Neural cell (in vitro differentiated cells): ENCODE measurements around the gene PEAR1. TPM values are rescaled to one million over a fixed set of nuclear protein-coding genes. Genes with fewer than 3 reads are reported as not detected.

Experiments
- H2AFZ ChIP-seq: fragments of 200-600, 300-800 bp; sonication (generic), shearing (Covaris generic); 2 replicates; pipeline ENCODE4 v1.6.0; 2014; ENCODE audit warnings: low read depth, mild to moderate bottlenecking, antibody characterized with exemption, low read length, moderate library complexity
- H3F3A ChIP-seq: fragments of 200-600 bp; shearing (Covaris generic); 2 replicates; pipeline ENCODE4 v1.6.1; 2016; ENCODE audit warnings: mild to moderate bottlenecking, moderate library complexity, mixed read lengths, antibody characterized with exemption, low read length; ENCODE audit not compliant: insufficient read depth, poor library complexity, severe bottlenecking
- H3K27ac ChIP-seq: fragments of 200-600, 300-800 bp; sonication (generic), shearing (Covaris generic); 2 replicates; pipeline ENCODE4 v1.5.1; 2014; ENCODE audit warnings: mild to moderate bottlenecking, low read length, moderate library complexity
- H3K27me3 ChIP-seq: fragments of 300-800, 200-600 bp; sonication (generic), shearing (Covaris generic); 2 replicates; pipeline ENCODE4 v1.6.0; 2014; ENCODE audit warnings: mild to moderate bottlenecking, low read depth, low read length, moderate library complexity; ENCODE audit not compliant: insufficient read depth
- H3K36me3 ChIP-seq: fragments of 300-800, 200-600 bp; sonication (generic), shearing (Covaris generic); 2 replicates; pipeline ENCODE4 v1.5.1; 2014; ENCODE audit warnings: mild to moderate bottlenecking, antibody characterized with exemption, low read length, moderate library complexity; ENCODE audit not compliant: insufficient read depth
- H3K4me2 ChIP-seq: fragments of 300-800, 200-600 bp; sonication (generic), shearing (Covaris generic); 2 replicates; pipeline ENCODE4 v1.6.0; 2014; ENCODE audit warnings: mild to moderate bottlenecking, low read length
- H3K4me3 ChIP-seq: fragments of 300-800, 200-600 bp; sonication (generic), shearing (Covaris generic); 2 replicates; pipeline ENCODE4 v1.5.1; 2014; ENCODE audit warnings: mild to moderate bottlenecking, low read length, moderate library complexity
- H3K79me2 ChIP-seq: fragments of 200-600 bp; shearing (Covaris generic); replicated peaks from 2 replicates; pipeline ENCODE4 v1.6.0; 2014; ENCODE audit warnings: mild to moderate bottlenecking, low read length, moderate library complexity; ENCODE audit not compliant: insufficient read depth
- H3K9ac ChIP-seq: fragments of 300-800, 200-600 bp; sonication (generic), shearing (Covaris generic); 2 replicates; pipeline ENCODE4 v1.6.1; 2016; ENCODE audit warnings: mild to moderate bottlenecking, low read length, mixed read lengths
- H3K9me2 ChIP-seq: fragments of 200-600 bp; shearing (Covaris generic); 2 replicates; pipeline ENCODE4 v1.6.1; 2016; ENCODE audit warnings: mild to moderate bottlenecking, low read length, mixed read lengths; ENCODE audit not compliant: insufficient read depth
- H3K9me3 ChIP-seq: fragments of 200-600, 300-800 bp; sonication (generic), shearing (Covaris generic); 2 replicates; pipeline ENCODE4 v1.6.1; 2016; ENCODE audit warnings: mild to moderate bottlenecking, mixed run types, low read length, moderate library complexity, mixed read lengths
- H4K20me1 ChIP-seq: fragments of 200-600 bp; shearing (Covaris generic); 2 replicates; pipeline ENCODE4 v1.6.1; 2016; ENCODE audit warnings: mild to moderate bottlenecking, mixed run types; ENCODE audit not compliant: insufficient read depth
- EP300 ChIP-seq: fragments of 450-650 bp; conservative IDR thresholded peaks from 2 replicates; pipeline ENCODE4 v1.6.1; 2014; ENCODE audit warnings: antibody characterized with exemption, mild to moderate bottlenecking, moderate library complexity; ENCODE audit not compliant: poor library complexity, severe bottlenecking
- EZH2 ChIP-seq: fragments of 200-600, 300-800 bp; shearing (Covaris generic), sonication (generic); IDR thresholded peaks from 2 replicates; pipeline ENCODE4 v1.6.1; 2014; ENCODE audit warnings: antibody characterized with exemption, low read length, borderline replicate concordance, mild to moderate bottlenecking; ENCODE audit not compliant: insufficient read depth, poor library complexity, severe bottlenecking
- MXI1 ChIP-seq: fragments of 450-650 bp; conservative IDR thresholded peaks from 2 replicates; pipeline ENCODE4 v1.6.1; 2014; ENCODE audit warnings: antibody characterized with exemption, mild to moderate bottlenecking; ENCODE audit not compliant: poor library complexity, severe bottlenecking
- POLR2AphosphoS5 ChIP-seq: IDR thresholded peaks from 2 replicates; pipeline ENCODE4 v1.6.1; 2012
- RAD21 ChIP-seq: fragments of 450-650 bp; conservative IDR thresholded peaks from 2 replicates; pipeline ENCODE4 v1.6.1; 2014; ENCODE audit warnings: antibody characterized with exemption, mild to moderate bottlenecking, moderate library complexity
- SMC3 ChIP-seq: fragments of 450-650 bp; conservative IDR thresholded peaks from 2 replicates; pipeline ENCODE4 v1.6.1; 2014; ENCODE audit warnings: antibody characterized with exemption, mild to moderate bottlenecking, moderate library complexity; ENCODE audit not compliant: poor library complexity
- TAF1 ChIP-seq: IDR thresholded peaks from 2 replicates; pipeline ENCODE4 v1.6.1; 2012; ENCODE audit warnings: low read depth
- polyA plus RNA-seq: library from polyadenylated mRNA; depleted of rRNA; stranded (reverse); fragments of >200 nt; gene quantifications from 2 replicates; pipeline ENCODE4 v1.2.3, GENCODE V29; 2014
- TF ChIP-seq, protein P1 (sequence below): IDR thresholded peaks from 2 replicates; pipeline ENCODE4 v1.6.1; 2012; ENCODE audit warnings: borderline replicate concordance
- TF ChIP-seq, protein P2 (sequence below): fragments of 450-650 bp; IDR thresholded peaks from 2 replicates; pipeline ENCODE4 v1.5.1; 2014; ENCODE audit warnings: antibody characterized with exemption, mild to moderate bottlenecking, moderate library complexity; ENCODE audit not compliant: poor library complexity, severe bottlenecking

Gene PEAR1
- polyA plus RNA-seq, 1 donor from 2014 or later = not detected

DNA sequence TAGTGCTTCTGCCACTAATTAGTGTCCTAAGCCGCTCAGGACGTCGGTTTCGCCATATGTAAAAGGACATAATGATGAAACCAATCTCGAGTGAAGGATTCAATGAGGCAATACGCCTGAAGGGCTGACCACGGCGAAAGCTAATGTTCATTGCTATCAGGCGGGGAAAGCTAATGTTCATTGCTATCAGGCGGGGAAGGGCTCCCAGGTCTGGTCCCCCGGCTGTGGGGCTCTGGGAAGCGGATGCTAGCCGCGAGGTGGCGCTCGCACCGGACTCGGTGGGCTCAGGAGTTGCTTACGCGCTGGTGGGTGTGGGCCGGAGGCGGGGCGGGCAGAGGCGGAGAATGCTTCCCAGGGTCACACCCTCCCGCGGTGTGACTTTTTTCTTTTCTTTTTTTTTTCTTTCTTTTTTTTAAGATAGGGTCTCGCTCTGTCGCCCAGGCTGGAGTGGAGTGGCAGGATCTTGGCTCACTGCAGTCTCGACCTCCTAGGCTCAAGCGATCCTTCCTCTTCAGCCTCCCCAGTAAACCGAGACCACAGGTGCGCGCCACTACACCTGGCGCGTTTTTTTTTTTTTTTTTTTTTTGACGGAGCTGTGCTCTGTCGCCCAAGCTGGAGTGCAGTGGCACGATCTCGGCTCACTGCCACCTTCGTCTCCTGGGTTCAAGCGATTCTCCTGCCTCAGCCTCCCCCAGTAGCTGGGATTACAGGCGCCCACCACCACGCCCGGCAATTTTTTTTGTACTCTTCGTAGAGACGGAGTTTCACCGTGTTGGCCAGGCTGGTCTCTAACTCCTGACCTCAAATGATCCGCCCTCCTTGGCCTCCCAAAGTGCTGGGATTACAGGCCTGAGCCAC, 1.1 kb upstream of the PEAR1 start:
- no peaks in the 10 kb centered on the region for H3K9me3 ChIP-seq
- no peaks in the 10 kb centered on the region for H4K20me1 ChIP-seq
- no peaks in the 10 kb centered on the region for H3K79me2 ChIP-seq
- H3K4me3 ChIP-seq = no peak overlapping the region
- H3K27ac ChIP-seq = no peak overlapping the region
- H3K9ac ChIP-seq = no peak overlapping the region
- H3K36me3 ChIP-seq = no peaks in the 10 kb centered on the region
- H3K9me2 ChIP-seq = no peaks in the 10 kb centered on the region
- peaks cover 46% of the 10 kb centered on the region for H3K27me3 ChIP-seq
- TF ChIP-seq TAF1 = no peak
- TF ChIP-seq, protein P1, sequence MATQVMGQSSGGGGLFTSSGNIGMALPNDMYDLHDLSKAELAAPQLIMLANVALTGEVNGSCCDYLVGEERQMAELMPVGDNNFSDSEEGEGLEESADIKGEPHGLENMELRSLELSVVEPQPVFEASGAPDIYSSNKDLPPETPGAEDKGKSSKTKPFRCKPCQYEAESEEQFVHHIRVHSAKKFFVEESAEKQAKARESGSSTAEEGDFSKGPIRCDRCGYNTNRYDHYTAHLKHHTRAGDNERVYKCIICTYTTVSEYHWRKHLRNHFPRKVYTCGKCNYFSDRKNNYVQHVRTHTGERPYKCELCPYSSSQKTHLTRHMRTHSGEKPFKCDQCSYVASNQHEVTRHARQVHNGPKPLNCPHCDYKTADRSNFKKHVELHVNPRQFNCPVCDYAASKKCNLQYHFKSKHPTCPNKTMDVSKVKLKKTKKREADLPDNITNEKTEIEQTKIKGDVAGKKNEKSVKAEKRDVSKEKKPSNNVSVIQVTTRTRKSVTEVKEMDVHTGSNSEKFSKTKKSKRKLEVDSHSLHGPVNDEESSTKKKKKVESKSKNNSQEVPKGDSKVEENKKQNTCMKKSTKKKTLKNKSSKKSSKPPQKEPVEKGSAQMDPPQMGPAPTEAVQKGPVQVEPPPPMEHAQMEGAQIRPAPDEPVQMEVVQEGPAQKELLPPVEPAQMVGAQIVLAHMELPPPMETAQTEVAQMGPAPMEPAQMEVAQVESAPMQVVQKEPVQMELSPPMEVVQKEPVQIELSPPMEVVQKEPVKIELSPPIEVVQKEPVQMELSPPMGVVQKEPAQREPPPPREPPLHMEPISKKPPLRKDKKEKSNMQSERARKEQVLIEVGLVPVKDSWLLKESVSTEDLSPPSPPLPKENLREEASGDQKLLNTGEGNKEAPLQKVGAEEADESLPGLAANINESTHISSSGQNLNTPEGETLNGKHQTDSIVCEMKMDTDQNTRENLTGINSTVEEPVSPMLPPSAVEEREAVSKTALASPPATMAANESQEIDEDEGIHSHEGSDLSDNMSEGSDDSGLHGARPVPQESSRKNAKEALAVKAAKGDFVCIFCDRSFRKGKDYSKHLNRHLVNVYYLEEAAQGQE = no peak
- peak; percentile 39 for TF ChIP-seq RAD21
- peak; percentile 69 for TF ChIP-seq SMC3
- TF ChIP-seq EZH2 = no peak
- TF ChIP-seq, protein P2, sequence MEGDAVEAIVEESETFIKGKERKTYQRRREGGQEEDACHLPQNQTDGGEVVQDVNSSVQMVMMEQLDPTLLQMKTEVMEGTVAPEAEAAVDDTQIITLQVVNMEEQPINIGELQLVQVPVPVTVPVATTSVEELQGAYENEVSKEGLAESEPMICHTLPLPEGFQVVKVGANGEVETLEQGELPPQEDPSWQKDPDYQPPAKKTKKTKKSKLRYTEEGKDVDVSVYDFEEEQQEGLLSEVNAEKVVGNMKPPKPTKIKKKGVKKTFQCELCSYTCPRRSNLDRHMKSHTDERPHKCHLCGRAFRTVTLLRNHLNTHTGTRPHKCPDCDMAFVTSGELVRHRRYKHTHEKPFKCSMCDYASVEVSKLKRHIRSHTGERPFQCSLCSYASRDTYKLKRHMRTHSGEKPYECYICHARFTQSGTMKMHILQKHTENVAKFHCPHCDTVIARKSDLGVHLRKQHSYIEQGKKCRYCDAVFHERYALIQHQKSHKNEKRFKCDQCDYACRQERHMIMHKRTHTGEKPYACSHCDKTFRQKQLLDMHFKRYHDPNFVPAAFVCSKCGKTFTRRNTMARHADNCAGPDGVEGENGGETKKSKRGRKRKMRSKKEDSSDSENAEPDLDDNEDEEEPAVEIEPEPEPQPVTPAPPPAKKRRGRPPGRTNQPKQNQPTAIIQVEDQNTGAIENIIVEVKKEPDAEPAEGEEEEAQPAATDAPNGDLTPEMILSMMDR = peak; percentile 74
- no peak for TF ChIP-seq MXI1
- no peak for TF ChIP-seq POLR2AphosphoS5
- TF ChIP-seq EP300 = no peak
- H3K4me2 ChIP-seq = no peak overlapping the region
- no peaks in the 10 kb centered on the region for H3F3A ChIP-seq
- no peak overlapping the region for H2AFZ ChIP-seq

DNA sequence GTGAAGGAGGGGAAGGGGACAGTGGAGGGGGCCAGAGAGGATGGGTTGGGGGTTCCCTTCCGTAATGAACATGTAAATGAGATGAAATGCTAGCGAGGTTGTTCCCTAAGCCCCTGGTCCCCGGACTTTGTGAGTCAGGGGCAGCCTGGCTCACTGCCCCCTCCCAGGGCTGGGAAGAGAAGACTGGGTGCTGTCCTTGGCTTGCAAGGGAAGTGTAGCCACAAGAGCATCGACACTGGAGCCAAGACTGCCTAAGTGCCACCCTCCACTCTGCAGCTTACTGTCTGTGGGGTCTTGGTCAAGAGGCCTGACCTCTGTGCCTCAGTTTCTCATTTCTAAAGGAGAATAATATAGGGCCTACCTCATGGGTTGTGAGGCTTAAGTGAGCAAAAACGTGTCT, 483 bp downstream of the PEAR1 start:
- Histone ChIP-seq H2AFZ (no peak overlapping the region), H3K9me2 (no peaks in the 10 kb centered on the region)

More for the DNA sequence above, 483 bp downstream of the PEAR1 start:
- no peaks in the 10 kb centered on the region for H3K9me3 ChIP-seq
- no peak overlapping the region for H3K4me3 ChIP-seq
- H3K79me2 ChIP-seq = no peaks in the 10 kb centered on the region
- TF ChIP-seq EZH2 (no peak), MXI1 (no peak), POLR2AphosphoS5 (no peak), EP300 (no peak), TAF1 (no peak), SMC3 (no peak), RAD21 (no peak)
- TF ChIP-seq, protein P2 = no peak
- TF ChIP-seq, protein P1 = no peak
- no peaks in the 10 kb centered on the region for H4K20me1 ChIP-seq
- H3K27me3 ChIP-seq = peaks cover 46% of the 10 kb centered on the region
- H3F3A ChIP-seq = no peaks in the 10 kb centered on the region
- no peak overlapping the region for H3K27ac ChIP-seq
- H3K36me3 ChIP-seq = no peaks in the 10 kb centered on the region
- H3K9ac ChIP-seq = no peak overlapping the region
- H3K4me2 ChIP-seq = no peak overlapping the region
